ENCODE measurements around the gene SPDYE3.
"Not testable (repeated sequence)": the region's sequence is repeated elsewhere in the genome, so short reads cannot be mapped to it uniquely, and the experiment has no call there.

DNA sequence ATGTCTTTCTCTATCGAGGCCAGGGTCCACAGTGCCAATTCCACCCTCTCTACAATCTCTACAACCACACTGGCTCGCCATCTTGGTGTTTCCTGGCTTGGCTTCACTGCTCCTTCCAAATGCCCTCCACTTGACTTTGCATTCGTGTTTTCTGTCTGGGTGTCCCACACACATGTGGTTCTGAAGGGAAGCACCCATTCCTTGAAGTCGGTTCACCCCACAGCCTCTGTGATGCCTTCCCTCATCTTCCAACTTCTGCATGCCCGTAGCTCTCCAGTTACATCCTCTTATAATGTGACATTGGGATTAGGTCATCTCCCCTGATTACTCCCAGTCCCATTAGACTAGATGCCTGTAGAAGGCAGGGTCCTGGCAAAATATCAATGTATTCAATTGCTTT lies 10.8 kb downstream of the SPDYE3 start:
- not testable (repeated sequence) for TF ChIP-seq CTCF (IDR thresholded peaks at IDR 0.05); POLR2AphosphoS5 (IDR thresholded peaks at IDR 0.05; ENCODE audit: low read depth, low read length)
